BJ (cell line): ENCODE measurements around the gene MAP1B. TPM values are rescaled to one million over a fixed set of nuclear protein-coding genes. Genes with fewer than 3 reads are reported as not detected.

ENCODE experiments used
- CTCF ChIA-PET: fragments of 350-600 bp; formaldehyde crosslinking; extraction: SDS; loops from one replicate; lab custom pipeline; 2021; ENCODE audit warnings: antibody characterized with exemption, inconsistent platforms; lab: Yijun Ruan, JAX
- POLR2A ChIA-PET: fragments of 300-600 bp; sonication (Branson Sonifier 250); formaldehyde crosslinking; extraction: SDS; loops from one replicate; lab custom pipeline; 2021; ENCODE audit warnings: antibody characterized with exemption; lab: Charles Lee
- DNase-seq: peaks from one replicate; pipeline ENCODE4 v3.0.0-alpha.2; 2011; ENCODE audit warnings: low read depth
- H3K27me3 ChIP-seq: 2 replicates; pipeline ENCODE4 v1.6.0; 2011; ENCODE audit warnings: low read length; ENCODE audit not compliant: control insufficient read depth, insufficient read depth
- H3K36me3 ChIP-seq: 2 replicates; pipeline ENCODE4 v1.5.1; 2011; ENCODE audit warnings: low read length; ENCODE audit not compliant: control insufficient read depth, insufficient read depth
- H3K4me3 ChIP-seq: 2 replicates; pipeline ENCODE4 v1.5.1; 2011; ENCODE audit warnings: low read depth, mild to moderate bottlenecking, control low read depth, low read length
- CTCF ChIP-seq: IDR thresholded peaks from 2 replicates; pipeline ENCODE4 v1.5.1; 2011; ENCODE audit warnings: low read depth, mild to moderate bottlenecking, control low read depth, inconsistent platforms, low read length, moderate library complexity; ENCODE audit not compliant: insufficient read depth
- polyA plus RNA-seq: library from polyadenylated mRNA; depleted of rRNA; stranded (reverse); fragments of >200 nt; gene quantifications from 2 replicates; pipeline ENCODE4 v1.2.3, GENCODE V29; 2011

MAP1B gene
- polyA plus RNA-seq, 1 experiment: 27.1 TPM

GRCh38 chr5:72075461-72075860, 31.8 kb upstream of the MAP1B start:
- ChIA-PET POLR2A (no interaction called here), CTCF (no interaction called here)
- H3K36me3 ChIP-seq: no peaks in the 10 kb centered on the region
- no peak for DNase-seq
- H3K27me3 ChIP-seq: no peaks in the 10 kb centered on the region
- no peak overlapping the region for H3K4me3 ChIP-seq
- no peak for TF ChIP-seq CTCF

- TF ChIP-seq CTCF: no peak
- POLR2A ChIA-PET: no interaction called here
- CTCF ChIA-PET: no interaction called here
- DNase-seq: no peak
- no peak overlapping the region for H3K4me3 ChIP-seq
- H3K27me3 ChIP-seq: no peaks in the 10 kb centered on the region
- no peaks in the 10 kb centered on the region for H3K36me3 ChIP-seq
Measured at GRCh38 chr5:72076621-72077300, 30.5 kb upstream of the MAP1B start.

GRCh38 chr5:72077390-72077789, 29.9 kb upstream of the MAP1B start:
- Histone ChIP-seq H3K36me3 (no peaks in the 10 kb centered on the region), H3K4me3 (no peak overlapping the region), H3K27me3 (no peaks in the 10 kb centered on the region)
- CTCF ChIA-PET: interaction anchor here (0.6 kb wide), 1 partner anchor 40 kb away, joined by 4 read pairs; no protein-coding TSS in a partner anchor
- POLR2A ChIA-PET: no interaction called here
- no peak for DNase-seq
- TF ChIP-seq CTCF: no peak

GRCh38 chr5:72079288-72079687, 28.0 kb upstream of the MAP1B start:
- CTCF ChIA-PET: no interaction called here
- TF ChIP-seq CTCF: 0 out of 2 replicates have a peak, but pooled peaks have one; percentile 21
- DNase-seq: no peak
- Histone ChIP-seq H3K4me3 (no peak overlapping the region), H3K36me3 (no peaks in the 10 kb centered on the region), H3K27me3 (no peaks in the 10 kb centered on the region)
- POLR2A ChIA-PET: no interaction called here

DNA sequence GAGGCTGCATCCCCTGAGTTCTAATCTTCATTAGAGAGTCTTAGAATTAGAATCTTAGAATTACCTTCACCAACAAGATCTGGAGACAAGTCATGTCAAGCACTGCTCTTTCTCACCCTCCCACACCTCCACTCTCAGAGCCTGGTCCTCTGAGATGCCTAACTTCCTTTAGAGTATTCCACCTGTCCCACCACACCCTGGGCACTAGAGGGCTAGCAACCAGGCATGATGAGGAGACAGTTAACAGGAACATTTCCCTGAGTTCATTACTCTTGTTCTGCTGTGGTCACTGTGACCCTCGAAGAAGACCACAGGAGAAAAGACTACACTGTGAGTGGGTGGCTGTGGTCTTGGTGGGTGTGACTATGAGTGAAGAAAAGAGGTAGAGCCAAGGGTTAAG, 25.2 kb upstream of the MAP1B start:
- H3K27me3 ChIP-seq: no peaks in the 10 kb centered on the region
- ChIA-PET POLR2A (no interaction called here), CTCF (no interaction called here)
- H3K4me3 ChIP-seq: no peak overlapping the region
- DNase-seq: no peak
- no peaks in the 10 kb centered on the region for H3K36me3 ChIP-seq
- no peak for TF ChIP-seq CTCF
